CD4-positive, alpha-beta T cell (primary cell): Measurements from ENCODE around the gene MAGI1. TPM values are rescaled to one million over a fixed set of nuclear protein-coding genes. Genes with fewer than 3 reads are reported as not detected.

Experiments used
- ATAC-seq: fragments of 200-7000 bp; cut with Tn5 transposase; one replicate; pipeline ENCODE4 v1.10.0; 2022; ENCODE audit warnings: mild to moderate bottlenecking; ENCODE audit not compliant: poor library complexity
- CTCF ChIA-PET: fragments of 350-600 bp; sonication (Branson Sonifier 250); formaldehyde crosslinking; loops from one replicate; lab custom pipeline; 2021; ENCODE audit warnings: antibody characterized with exemption, inconsistent platforms; lab: Charles Lee
- POLR2A ChIA-PET: fragments of 350-600 bp; sonication (Branson Sonifier 250); formaldehyde crosslinking; loops from one replicate; lab custom pipeline; 2021; ENCODE audit warnings: antibody characterized with exemption, inconsistent platforms; lab: Charles Lee
- DNase-seq, 14 experiments: peaks; one replicate each; pipeline ENCODE4 v3.0.0-alpha.2; 2013 to 2020; ENCODE audit warnings: mixed read lengths in 2 of 14
- H3K27ac ChIP-seq, 2 donors: one replicate each; pipeline versions ENCODE4 v1.5.1 to v1.7.0; 2013; ENCODE audit warnings: low read length in 2 of 2, low read depth in 1 of 2, mild to moderate bottlenecking in 1 of 2
- H3K27me3 ChIP-seq, 2 experiments: 1 replicate in 1 of 2; 2 replicates in 1 of 2; pipeline versions ENCODE4 v1.6.1 to v1.7.0; 2013; ENCODE audit warnings: low read length in 2 of 2, control low read depth in 1 of 2, mild to moderate bottlenecking in 1 of 2, moderate library complexity in 1 of 2; ENCODE audit not compliant: insufficient read depth in 2 of 2, control insufficient read depth in 1 of 2
- H3K36me3 ChIP-seq: one replicate; pipeline ENCODE4 v1.6.1; 2013; ENCODE audit warnings: low read length, control low read depth; ENCODE audit not compliant: insufficient read depth
- H3K4me1 ChIP-seq: one replicate; pipeline ENCODE4 v1.6.1; 2013; ENCODE audit warnings: low read length, control low read depth; ENCODE audit not compliant: insufficient read depth
- H3K4me3 ChIP-seq: one replicate; pipeline ENCODE4 v1.5.1; 2013; ENCODE audit warnings: mild to moderate bottlenecking, low read length, moderate library complexity
- H3K9me3 ChIP-seq, 2 experiments: 1 replicate in 1 of 2; 2 replicates in 1 of 2; pipeline versions ENCODE4 v1.6.1 to v1.7.0; 2013; ENCODE audit warnings: low read length in 2 of 2, mild to moderate bottlenecking in 2 of 2, control low read depth in 1 of 2, moderate library complexity in 1 of 2; ENCODE audit not compliant: control insufficient read depth in 1 of 2, insufficient read depth in 1 of 2
- H3K27ac Mint-ChIP-seq: one replicate; pipeline ENCODE4 v1.8.0; 2020; ENCODE audit warnings: mixed read lengths
- H3K27me3 Mint-ChIP-seq: one replicate; pipeline ENCODE4 v1.8.0; 2021; ENCODE audit warnings: mixed read lengths
- H3K36me3 Mint-ChIP-seq: one replicate; pipeline ENCODE4 v1.8.0; 2021; ENCODE audit warnings: low read depth, mixed read lengths
- H3K4me1 Mint-ChIP-seq: one replicate; pipeline ENCODE4 v1.8.0; 2021; ENCODE audit warnings: low read depth, mixed read lengths
- H3K4me3 Mint-ChIP-seq: one replicate; pipeline ENCODE4 v1.8.0; 2020; ENCODE audit warnings: mild to moderate bottlenecking, mixed read lengths
- H3K9me3 Mint-ChIP-seq: one replicate; pipeline ENCODE4 v1.8.0; 2020; ENCODE audit warnings: mixed read lengths
- CTCF ChIP-seq: fragments of 200-600 bp; IDR thresholded peaks from one replicate; pipeline ENCODE4 v1.8.0; 2022; ENCODE audit warnings: antibody characterized with exemption, mild to moderate bottlenecking
- intact Hi-C, 2 experiments: fragments of 100-400 bp; cut with DNase I in 1 of 2; cut with micrococcal nuclease in 1 of 2; formaldehyde crosslinking; loops; one replicate each; pipeline versions ENCODE4 v1.15.1 to v1.9.0; 2023 to 2025; cut with DNase I, micrococcal nuclease
- total RNA-seq, 174 experiments: library from RNA in 2 of 174; stranded (reverse) in 2 of 174; gene quantifications; one replicate each; pipeline ENCODE4 v1.2.3 and lab custom pipeline; 2021 to 2026

MAGI1 gene
- total RNA-seq, 2 experiments from 2014 or later, result not detected

- H3K9me3 ChIP-seq, result no peaks in the 10 kb centered on the region
- H3K36me3 Mint-ChIP-seq, result no peaks in the 10 kb centered on the region
- ATAC-seq (no peak), DNase-seq (no peak)
- no peak overlapping the region for H3K4me3 Mint-ChIP-seq
- H3K27me3 Mint-ChIP-seq, result no peaks in the 10 kb centered on the region
- POLR2A ChIA-PET, result no interaction called here
- no peaks in the 10 kb centered on the region for H3K4me1 Mint-ChIP-seq
- H3K4me1 ChIP-seq, result no peaks in the 10 kb centered on the region
- H3K27ac ChIP-seq, result no peak overlapping the region
- peaks cover 0 to under 1% of the 10 kb centered on the region in 2 experiments for H3K27me3 ChIP-seq
- H3K27ac Mint-ChIP-seq, result no peak overlapping the region
- peaks cover 16% of the 10 kb centered on the region for H3K9me3 Mint-ChIP-seq
- no peak overlapping the region for H3K4me3 ChIP-seq
- no peak for TF ChIP-seq CTCF
- intact Hi-C loops, result no loop called here
- no peaks in the 10 kb centered on the region for H3K36me3 ChIP-seq
- CTCF ChIA-PET, result no interaction called here
These were observed 231.5 kb downstream of the MAGI1 start for GRCh38 chr3:65807225-65807624.

GRCh38 chr3:65806600-65806999, 232.1 kb downstream of the MAGI1 start:
- Histone ChIP-seq H3K36me3 (no peaks in the 10 kb centered on the region), H3K27ac (no peak overlapping the region), H3K4me3 (no peak overlapping the region), H3K27me3 (peaks cover 0 to 3% of the 10 kb centered on the region in 2 experiments), H3K9me3 (no peaks in the 10 kb centered on the region), H3K4me1 (no peaks in the 10 kb centered on the region)
- Mint-ChIP-seq H3K27ac (no peak overlapping the region), H3K36me3 (no peaks in the 10 kb centered on the region), H3K27me3 (no peaks in the 10 kb centered on the region), H3K9me3 (peaks cover 16% of the 10 kb centered on the region), H3K4me1 (no peaks in the 10 kb centered on the region), H3K4me3 (no peak overlapping the region)
- intact Hi-C loops, result no loop called here
- ATAC-seq, result no peak
- CTCF ChIA-PET, result no interaction called here
- no peak for TF ChIP-seq CTCF
- POLR2A ChIA-PET, result no interaction called here
- no peak for DNase-seq

GRCh38 chr3:65796676-65797075, 242.0 kb downstream of the MAGI1 start:
- Histone ChIP-seq H3K4me1 (no peaks in the 10 kb centered on the region), H3K27ac (no peak overlapping the region), H3K4me3 (no peak overlapping the region), H3K36me3 (no peaks in the 10 kb centered on the region), H3K9me3 (no peaks in the 10 kb centered on the region), H3K27me3 (no peaks in the 10 kb centered on the region)
- H3K36me3 Mint-ChIP-seq, result no peaks in the 10 kb centered on the region
- ChIA-PET POLR2A (no interaction called here), CTCF (no interaction called here)
- H3K9me3 Mint-ChIP-seq, result no peaks in the 10 kb centered on the region
- no peak overlapping the region for H3K27ac Mint-ChIP-seq
- no peak overlapping the region for H3K4me3 Mint-ChIP-seq
- no peak for TF ChIP-seq CTCF
- intact Hi-C loops, result no loop called here
- DNase-seq, result no peak
- ATAC-seq, result no peak
- H3K4me1 Mint-ChIP-seq, result no peaks in the 10 kb centered on the region
- H3K27me3 Mint-ChIP-seq, result no peaks in the 10 kb centered on the region
